ENCODE results near the gene NEK4. TPM values are rescaled to one million over a fixed set of nuclear protein-coding genes. Genes with fewer than 3 reads are reported as not detected.
A peak's percentile ranks its signal among the peaks of the same experiment; 100 is the strongest.

Gene NEK4
- total and polyA plus RNA-seq, 2 of the 13 experiments (the other 11 are each of a cell fraction or from before 2014, with no cell fraction given): 16.5 to 38.0 TPM

DNA sequence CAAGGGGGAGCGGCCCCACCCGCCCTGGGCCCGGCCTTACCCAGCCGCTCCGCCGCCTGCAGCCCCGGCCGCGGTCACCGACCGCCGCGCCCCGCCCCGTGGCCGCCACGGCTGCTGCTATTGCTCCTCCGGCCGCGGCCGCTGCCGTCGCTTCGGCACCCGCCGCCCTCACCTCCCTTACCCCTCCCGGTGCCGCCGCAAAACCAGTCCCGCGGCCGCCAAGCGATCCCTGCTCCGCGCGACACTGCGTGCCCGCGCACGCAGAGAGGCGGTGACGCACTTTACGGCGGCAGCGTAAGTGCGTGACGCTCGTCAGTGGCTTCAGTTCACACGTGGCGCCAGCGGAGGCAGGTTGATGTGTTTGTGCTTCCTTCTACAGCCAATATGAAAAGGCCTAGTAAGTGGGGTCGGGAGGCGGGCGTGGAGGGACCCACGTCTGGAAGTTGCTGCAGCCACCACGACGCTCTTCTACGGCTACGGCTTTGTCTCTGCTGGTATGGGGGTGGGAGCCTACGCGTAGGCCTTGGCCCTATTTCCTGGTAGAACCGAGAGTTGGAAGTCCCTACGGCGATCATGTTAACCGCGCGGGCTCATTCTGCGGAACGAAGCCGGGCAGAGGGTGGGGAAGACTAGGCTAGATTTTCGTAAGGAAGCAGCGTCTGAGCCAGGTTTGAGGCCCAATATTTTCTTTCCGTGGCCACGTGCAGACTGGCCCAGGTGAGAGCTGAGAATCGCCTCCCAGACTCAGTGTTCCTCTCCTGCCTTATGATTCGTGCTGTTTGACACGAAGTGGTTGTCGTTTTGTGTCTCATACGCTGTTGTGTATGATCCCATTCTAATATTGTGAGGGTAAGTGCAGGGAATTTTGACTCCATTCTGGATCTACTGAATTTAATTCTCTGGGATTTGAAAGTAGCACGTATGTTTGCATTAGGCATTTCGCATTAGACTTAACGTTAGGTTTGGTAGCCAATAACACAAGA lies 84.7 kb downstream of the NEK4 start, which contains the start of the genes GNL3 and PBRM1 (continued):
- TF ChIP-seq, protein P1, sequence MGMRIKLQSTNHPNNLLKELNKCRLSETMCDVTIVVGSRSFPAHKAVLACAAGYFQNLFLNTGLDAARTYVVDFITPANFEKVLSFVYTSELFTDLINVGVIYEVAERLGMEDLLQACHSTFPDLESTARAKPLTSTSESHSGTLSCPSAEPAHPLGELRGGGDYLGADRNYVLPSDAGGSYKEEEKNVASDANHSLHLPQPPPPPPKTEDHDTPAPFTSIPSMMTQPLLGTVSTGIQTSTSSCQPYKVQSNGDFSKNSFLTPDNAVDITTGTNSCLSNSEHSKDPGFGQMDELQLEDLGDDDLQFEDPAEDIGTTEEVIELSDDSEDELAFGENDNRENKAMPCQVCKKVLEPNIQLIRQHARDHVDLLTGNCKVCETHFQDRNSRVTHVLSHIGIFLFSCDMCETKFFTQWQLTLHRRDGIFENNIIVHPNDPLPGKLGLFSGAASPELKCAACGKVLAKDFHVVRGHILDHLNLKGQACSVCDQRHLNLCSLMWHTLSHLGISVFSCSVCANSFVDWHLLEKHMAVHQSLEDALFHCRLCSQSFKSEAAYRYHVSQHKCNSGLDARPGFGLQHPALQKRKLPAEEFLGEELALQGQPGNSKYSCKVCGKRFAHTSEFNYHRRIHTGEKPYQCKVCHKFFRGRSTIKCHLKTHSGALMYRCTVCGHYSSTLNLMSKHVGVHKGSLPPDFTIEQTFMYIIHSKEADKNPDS (CRISPR knock-in tag; IDR thresholded peaks at IDR 0.05): 0 out of 2 replicates have a peak, but pooled peaks have one; percentile 47
- TF ChIP-seq ZNF598 (CRISPR knock-in tag; IDR thresholded peaks at IDR 0.05; ENCODE audit: borderline replicate concordance): peak; percentile 55; the same call in 1 of the 2 replicates
- peak; percentile 88 for TF ChIP-seq MEF2D (CRISPR knock-in tag; IDR thresholded peaks at IDR 0.05)
- no peak for TF ChIP-seq GATA4 (IDR thresholded peaks at IDR 0.05; ENCODE audit: borderline replicate concordance, low read depth)
- TF ChIP-seq EEA1 (CRISPR knock-in tag; IDR thresholded peaks at IDR 0.05; ENCODE audit: borderline replicate concordance): no peak
- TF ChIP-seq FOXC1 (CRISPR knock-in tag; IDR thresholded peaks at IDR 0.05; ENCODE audit: borderline replicate concordance): peak; percentile 94
- TF ChIP-seq, protein P2, sequence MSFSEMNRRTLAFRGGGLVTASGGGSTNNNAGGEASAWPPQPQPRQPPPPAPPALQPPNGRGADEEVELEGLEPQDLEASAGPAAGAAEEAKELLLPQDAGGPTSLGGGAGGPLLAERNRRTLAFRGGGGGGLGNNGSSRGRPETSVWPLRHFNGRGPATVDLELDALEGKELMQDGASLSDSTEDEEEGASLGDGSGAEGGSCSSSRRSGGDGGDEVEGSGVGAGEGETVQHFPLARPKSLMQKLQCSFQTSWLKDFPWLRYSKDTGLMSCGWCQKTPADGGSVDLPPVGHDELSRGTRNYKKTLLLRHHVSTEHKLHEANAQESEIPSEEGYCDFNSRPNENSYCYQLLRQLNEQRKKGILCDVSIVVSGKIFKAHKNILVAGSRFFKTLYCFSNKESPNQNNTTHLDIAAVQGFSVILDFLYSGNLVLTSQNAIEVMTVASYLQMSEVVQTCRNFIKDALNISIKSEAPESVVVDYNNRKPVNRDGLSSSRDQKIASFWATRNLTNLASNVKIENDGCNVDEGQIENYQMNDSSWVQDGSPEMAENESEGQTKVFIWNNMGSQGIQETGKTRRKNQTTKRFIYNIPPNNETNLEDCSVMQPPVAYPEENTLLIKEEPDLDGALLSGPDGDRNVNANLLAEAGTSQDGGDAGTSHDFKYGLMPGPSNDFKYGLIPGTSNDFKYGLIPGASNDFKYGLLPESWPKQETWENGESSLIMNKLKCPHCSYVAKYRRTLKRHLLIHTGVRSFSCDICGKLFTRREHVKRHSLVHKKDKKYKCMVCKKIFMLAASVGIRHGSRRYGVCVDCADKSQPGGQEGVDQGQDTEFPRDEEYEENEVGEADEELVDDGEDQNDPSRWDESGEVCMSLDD (CRISPR knock-in tag; IDR thresholded peaks at IDR 0.05; ENCODE audit: borderline replicate concordance): no peak
- TF ChIP-seq ZMYM2 (CRISPR knock-in tag; IDR thresholded peaks at IDR 0.05): peak; percentile 39; the same call in 1 of the 2 replicates
- TF ChIP-seq, protein P3, sequence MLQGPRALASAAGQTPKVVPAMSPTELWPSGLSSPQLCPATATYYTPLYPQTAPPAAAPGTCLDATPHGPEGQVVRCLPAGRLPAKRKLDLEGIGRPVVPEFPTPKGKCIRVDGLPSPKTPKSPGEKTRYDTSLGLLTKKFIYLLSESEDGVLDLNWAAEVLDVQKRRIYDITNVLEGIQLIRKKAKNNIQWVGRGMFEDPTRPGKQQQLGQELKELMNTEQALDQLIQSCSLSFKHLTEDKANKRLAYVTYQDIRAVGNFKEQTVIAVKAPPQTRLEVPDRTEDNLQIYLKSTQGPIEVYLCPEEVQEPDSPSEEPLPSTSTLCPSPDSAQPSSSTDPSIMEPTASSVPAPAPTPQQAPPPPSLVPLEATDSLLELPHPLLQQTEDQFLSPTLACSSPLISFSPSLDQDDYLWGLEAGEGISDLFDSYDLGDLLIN (CRISPR knock-in tag; IDR thresholded peaks at IDR 0.05; ENCODE audit: borderline replicate concordance): no peak
- TF ChIP-seq, protein P4, sequence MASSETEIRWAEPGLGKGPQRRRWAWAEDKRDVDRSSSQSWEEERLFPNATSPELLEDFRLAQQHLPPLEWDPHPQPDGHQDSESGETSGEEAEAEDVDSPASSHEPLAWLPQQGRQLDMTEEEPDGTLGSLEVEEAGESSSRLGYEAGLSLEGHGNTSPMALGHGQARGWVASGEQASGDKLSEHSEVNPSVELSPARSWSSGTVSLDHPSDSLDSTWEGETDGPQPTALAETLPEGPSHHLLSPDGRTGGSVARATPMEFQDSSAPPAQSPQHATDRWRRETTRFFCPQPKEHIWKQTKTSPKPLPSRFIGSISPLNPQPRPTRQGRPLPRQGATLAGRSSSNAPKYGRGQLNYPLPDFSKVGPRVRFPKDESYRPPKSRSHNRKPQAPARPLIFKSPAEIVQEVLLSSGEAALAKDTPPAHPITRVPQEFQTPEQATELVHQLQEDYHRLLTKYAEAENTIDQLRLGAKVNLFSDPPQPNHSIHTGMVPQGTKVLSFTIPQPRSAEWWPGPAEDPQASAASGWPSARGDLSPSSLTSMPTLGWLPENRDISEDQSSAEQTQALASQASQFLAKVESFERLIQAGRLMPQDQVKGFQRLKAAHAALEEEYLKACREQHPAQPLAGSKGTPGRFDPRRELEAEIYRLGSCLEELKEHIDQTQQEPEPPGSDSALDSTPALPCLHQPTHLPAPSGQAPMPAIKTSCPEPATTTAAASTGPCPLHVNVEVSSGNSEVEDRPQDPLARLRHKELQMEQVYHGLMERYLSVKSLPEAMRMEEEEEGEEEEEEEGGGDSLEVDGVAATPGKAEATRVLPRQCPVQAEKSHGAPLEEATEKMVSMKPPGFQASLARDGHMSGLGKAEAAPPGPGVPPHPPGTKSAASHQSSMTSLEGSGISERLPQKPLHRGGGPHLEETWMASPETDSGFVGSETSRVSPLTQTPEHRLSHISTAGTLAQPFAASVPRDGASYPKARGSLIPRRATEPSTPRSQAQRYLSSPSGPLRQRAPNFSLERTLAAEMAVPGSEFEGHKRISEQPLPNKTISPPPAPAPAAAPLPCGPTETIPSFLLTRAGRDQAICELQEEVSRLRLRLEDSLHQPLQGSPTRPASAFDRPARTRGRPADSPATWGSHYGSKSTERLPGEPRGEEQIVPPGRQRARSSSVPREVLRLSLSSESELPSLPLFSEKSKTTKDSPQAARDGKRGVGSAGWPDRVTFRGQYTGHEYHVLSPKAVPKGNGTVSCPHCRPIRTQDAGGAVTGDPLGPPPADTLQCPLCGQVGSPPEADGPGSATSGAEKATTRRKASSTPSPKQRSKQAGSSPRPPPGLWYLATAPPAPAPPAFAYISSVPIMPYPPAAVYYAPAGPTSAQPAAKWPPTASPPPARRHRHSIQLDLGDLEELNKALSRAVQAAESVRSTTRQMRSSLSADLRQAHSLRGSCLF (CRISPR knock-in tag; IDR thresholded peaks at IDR 0.05; ENCODE audit: borderline replicate concordance): no peak
- peak; percentile 60 for TF ChIP-seq PPARG (CRISPR knock-in tag; conservative IDR thresholded peaks at IDR 0.05)
- peak in 1 of 2 experiments; percentile 90; a peak in 2 of 4 replicates for TF ChIP-seq KLF16 (CRISPR knock-in tag; IDR thresholded peaks at IDR 0.05)
- peak; percentile 91 for TF ChIP-seq HOXA5 (CRISPR knock-in tag; IDR thresholded peaks at IDR 0.05)
- TF ChIP-seq FOSL2 (CRISPR knock-in tag; IDR thresholded peaks at IDR 0.05): peak; percentile 78
- 0 out of 2 replicates have a peak, but pooled peaks have one; percentile 72 for TF ChIP-seq PAX8 (CRISPR knock-in tag; IDR thresholded peaks at IDR 0.05; ENCODE audit: borderline replicate concordance)

Data from HepG2 (cell line).